ENCODE measurements around the gene SLC6A4. TPM values are rescaled to one million over a fixed set of nuclear protein-coding genes. Genes with fewer than 3 reads are reported as not detected.

Gene SLC6A4
- total RNA-seq, 1 experiment from 2014 or later = 0.30 TPM

- DNase-seq (ENCODE audit: low read depth, low spot score) = no peak
- H3K79me2 ChIP-seq (ENCODE audit: insufficient read depth, low read length) = no peaks in the 10 kb centered on the region
- no peak overlapping the region for H3K4me2 ChIP-seq (ENCODE audit: low read length)
- peaks cover 0 to 9% of the 10 kb centered on the region in 2 experiments; a peak in 1 of 4 replicates for H3K4me1 ChIP-seq (ENCODE audit: control insufficient read depth in 1 of 2, insufficient read depth in 2 of 2, low read length in 2 of 2)
- ChIA-PET POLR2A (no interaction called here), RAD21 (ENCODE audit: low non-redundant PET in 1 of 2, low total read pairs in 2 of 2, uncharacterized antibody in 2 of 2, unreplicated experiment in 2 of 2) (no interaction called here), CTCF (no interaction called here)
- no TSS peak for BruUV-seq (replicated peaks)
- no peaks in the 10 kb centered on the region for H3K9me3 ChIP-seq (ENCODE audit: control insufficient read depth in 1 of 2, insufficient read depth in 1 of 2, low read depth in 1 of 2, low read length in 2 of 2)
- no peak overlapping the region for H2AFZ ChIP-seq (ENCODE audit: low read depth, low read length, poor library complexity, severe bottlenecking)
- no peaks in the 10 kb centered on the region for H3K9me2 ChIP-seq (ENCODE audit: insufficient read depth)
- H3K9ac ChIP-seq (ENCODE audit: low read length) = no peak overlapping the region
- no peak for TF ChIP-seq CEBPB (IDR thresholded peaks at IDR 0.05; ENCODE audit: low read depth)
- no peak for TF ChIP-seq POLR2AphosphoS5 (IDR thresholded peaks at IDR 0.05; ENCODE audit: low read depth, low read length)
- no peak for TF ChIP-seq ZBTB33 (IDR thresholded peaks at IDR 0.05; ENCODE audit: extremely low read depth, insufficient replicate concordance, low read length)
- TF ChIP-seq SIN3A (IDR thresholded peaks at IDR 0.05; ENCODE audit: low read depth) = no peak
- TF ChIP-seq ELF1 (IDR thresholded peaks at IDR 0.05; ENCODE audit: borderline replicate concordance, low read depth) = no peak
- no peak for TF ChIP-seq ZFX (IDR thresholded peaks at IDR 0.05)
- TF ChIP-seq SP1 (IDR thresholded peaks at IDR 0.05; ENCODE audit: low read depth) = no peak
- TF ChIP-seq RAD21 (IDR thresholded peaks at IDR 0.05; ENCODE audit: low read depth) = no peak
- no peak for TF ChIP-seq ZNF274 (IDR thresholded peaks at IDR 0.05; ENCODE audit: low read depth, low read length)
- TF ChIP-seq EZH2phosphoT487 (IDR thresholded peaks at IDR 0.05; ENCODE audit: borderline replicate concordance) = no peak
- TF ChIP-seq CBX3 (IDR thresholded peaks at IDR 0.05; ENCODE audit: low read depth) = no peak
- no peak for TF ChIP-seq EZH2 (IDR thresholded peaks at IDR 0.05)
- TF ChIP-seq YY1 (IDR thresholded peaks at IDR 0.05; ENCODE audit: extremely low read depth, insufficient replicate concordance, low read depth, low read length) = no peak
- TF ChIP-seq REST (IDR thresholded peaks at IDR 0.05; ENCODE audit: low read depth) = no peak
- no peak for TF ChIP-seq JUND (IDR thresholded peaks at IDR 0.05)
- TF ChIP-seq CTCF (IDR thresholded peaks at IDR 0.05 in 2 of 3, conservative IDR thresholded peaks at IDR 0.05 in 1 of 3; ENCODE audit: borderline replicate concordance in 1 of 3, insufficient read depth in 1 of 3, low read depth in 2 of 3, low read length in 2 of 3) = no peak
- no peak for TF ChIP-seq EGR1 (IDR thresholded peaks at IDR 0.05; ENCODE audit: low read depth)
- no peaks in the 10 kb centered on the region for H4K20me1 ChIP-seq (ENCODE audit: insufficient read depth)
- 0 out of 2 replicates have a peak, but pooled peaks cover 2% of the 10 kb centered on the region for H3K27me3 ChIP-seq (ENCODE audit: insufficient read depth, low read length)
- no peak for ATAC-seq
- no peak overlapping the region for H3K27ac ChIP-seq (ENCODE audit: low read depth, low read length)
- no peaks in the 10 kb centered on the region for H3K36me3 ChIP-seq (ENCODE audit: control insufficient read depth in 1 of 2, insufficient read depth in 2 of 2, low read length in 2 of 2)
- intact Hi-C loops (cut with micrococcal nuclease) = no loop called here
- no peak overlapping the region for H3K4me3 ChIP-seq (replicated peaks in 1 of 2; ENCODE audit: low read depth in 1 of 2, low read length in 2 of 2)
Observed at GRCh38 chr17:30225112-30225511, 10.4 kb downstream of the SLC6A4 start.
